Peyer's patch (tissue), 4 donors: Measurements from ENCODE around the gene BIN2. TPM values are rescaled to one million over a fixed set of nuclear protein-coding genes. Genes with fewer than 3 reads are reported as not detected.

Experiments used
- DNase-seq, 3 donors: peaks; one replicate each; pipeline ENCODE4 v3.0.0-alpha.2; 2017 to 2019
- H3K27ac ChIP-seq, 4 donors: fragments of 200-600 bp; sonication (generic); one replicate each; pipeline ENCODE4 v1.5.1; 2016 to 2019
- H3K27me3 ChIP-seq, 2 donors: fragments of 200-600 bp; sonication (generic); one replicate each; pipeline ENCODE4 v1.5.1; 2019
- H3K36me3 ChIP-seq, 3 donors: fragments of 200-600 bp; sonication (generic); one replicate each; pipeline ENCODE4 v1.5.1; 2016 to 2019
- H3K4me1 ChIP-seq, 4 donors: fragments of 200-600 bp; sonication (generic); one replicate each; pipeline ENCODE4 v1.5.1; 2016 to 2019
- H3K4me3 ChIP-seq, 4 donors: fragments of 200-600 bp; sonication (generic); 1 replicate in 3 of 4; 2 replicates in 1 of 4; pipeline ENCODE4 v1.5.1; 2016 to 2019; ENCODE audit warnings: mild to moderate bottlenecking in 1 of 4
- H3K9me3 ChIP-seq, 4 donors: fragments of 200-600 bp; sonication (generic); one replicate each; pipeline ENCODE4 v1.5.1; 2016 to 2019; ENCODE audit warnings: mild to moderate bottlenecking in 1 of 4
- CTCF ChIP-seq, 6 experiments: fragments of 450-650 bp in 4 of 6; fragments of 200-600 bp in 2 of 6; sonication (generic) in 1 of 6; IDR thresholded peaks; one replicate each; pipeline ENCODE4 v1.5.1; 2017 to 2019; ENCODE audit warnings: antibody characterized with exemption in 6 of 6, mild to moderate bottlenecking in 3 of 6, moderate library complexity in 1 of 6
- POLR2A ChIP-seq, 2 donors: fragments of 450-650 bp; IDR thresholded peaks; one replicate each; pipeline ENCODE4 v1.5.1; 2017; ENCODE audit warnings: antibody characterized with exemption in 2 of 2, mild to moderate bottlenecking in 2 of 2, moderate library complexity in 2 of 2
- total RNA-seq, 4 donors: library from RNA; depleted of rRNA; stranded (reverse); fragments of >200 nt; gene quantifications; one replicate each; pipeline ENCODE4 v1.1.0, GENCODE V29; 2016

The BIN2 gene
- total RNA-seq, 4 donors from 2014 or later: 2.3 to 38.0 (median 5.6) TPM

- Histone ChIP-seq H3K27me3 (no peaks in the 10 kb centered on the region), H3K4me3 (no peak overlapping the region), H3K36me3 (no peaks in the 10 kb centered on the region), H3K27ac (no peak overlapping the region), H3K9me3 (no peaks in the 10 kb centered on the region), H3K4me1 (peaks cover 0 to under 1% (median 0%) of the 10 kb centered on the region in 4 donors)
- TF ChIP-seq POLR2A (IDR thresholded peaks at IDR 0.05) (no peak), CTCF (IDR thresholded peaks at IDR 0.05) (no peak)
- no peak for DNase-seq
Observed at GRCh38 chr12:51334764-51335163, 10.8 kb upstream of the BIN2 start.

- H3K4me1 ChIP-seq: peaks cover 0 to 6% (median 0%) of the 10 kb centered on the region in 4 donors
- H3K36me3 ChIP-seq: no peaks in the 10 kb centered on the region
- H3K9me3 ChIP-seq: no peaks in the 10 kb centered on the region
- TF ChIP-seq POLR2A (IDR thresholded peaks at IDR 0.05) (no peak), CTCF (IDR thresholded peaks at IDR 0.05) (no peak)
- H3K4me3 ChIP-seq: no peak overlapping the region
- no peaks in the 10 kb centered on the region for H3K27me3 ChIP-seq
- no peak overlapping the region for H3K27ac ChIP-seq
- no peak for DNase-seq
Observed at GRCh38 chr12:51333536-51333935, 9.6 kb upstream of the BIN2 start.

DNA sequence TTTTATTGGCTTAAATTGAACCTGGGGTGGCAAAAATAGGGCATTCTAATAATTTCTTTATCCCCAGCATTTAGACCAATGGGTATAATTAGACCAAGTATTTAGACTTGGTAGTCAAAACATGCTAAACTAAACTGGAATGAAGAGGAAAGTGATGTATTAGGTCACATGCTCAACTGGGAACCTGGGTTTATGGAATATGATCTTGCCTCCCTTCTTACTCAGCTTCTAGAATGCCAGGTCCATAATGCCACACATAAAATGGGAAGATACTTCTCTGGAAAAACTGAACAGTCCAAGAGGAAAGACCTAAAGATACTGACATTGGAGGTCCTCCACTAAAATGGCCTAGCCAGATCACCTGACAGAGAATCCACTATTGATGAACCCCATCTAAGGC is 6.2 kb upstream of the BIN2 start:
- H3K27ac ChIP-seq: no peak overlapping the region
- peaks cover 0 to 8% (median 7%) of the 10 kb centered on the region in 4 donors for H3K4me1 ChIP-seq
- no peak overlapping the region for H3K4me3 ChIP-seq
- H3K9me3 ChIP-seq: no peaks in the 10 kb centered on the region
- no peaks in the 10 kb centered on the region for H3K36me3 ChIP-seq
- no peaks in the 10 kb centered on the region for H3K27me3 ChIP-seq
- TF ChIP-seq CTCF (IDR thresholded peaks at IDR 0.05): no peak
- TF ChIP-seq POLR2A (IDR thresholded peaks at IDR 0.05): no peak
- no peak for DNase-seq

DNA sequence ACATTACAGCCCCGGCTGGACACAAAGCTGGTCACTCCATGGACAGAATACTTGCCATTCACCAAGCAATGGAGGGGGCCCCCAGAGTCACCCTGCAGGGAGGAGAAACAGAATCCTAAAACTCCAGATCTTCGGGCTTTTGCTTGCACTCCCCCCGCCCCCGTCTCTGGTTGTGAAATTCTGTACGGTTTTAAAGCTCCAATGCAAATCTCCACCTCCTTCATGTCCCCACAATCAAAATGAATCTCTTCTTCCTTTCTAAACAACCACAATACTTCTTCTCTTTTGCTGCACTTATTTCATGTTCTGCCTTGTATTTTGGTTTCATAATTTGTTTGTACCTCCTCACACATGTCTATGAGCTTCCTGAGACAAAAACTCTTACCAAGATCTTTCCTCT is 5.8 kb upstream of the BIN2 start:
- Histone ChIP-seq H3K4me3 (no peak overlapping the region), H3K27me3 (no peaks in the 10 kb centered on the region), H3K4me1 (peaks cover 0 to 8% (median 7%) of the 10 kb centered on the region in 4 donors), H3K9me3 (no peaks in the 10 kb centered on the region), H3K27ac (peak overlapping the region in 2 of 4 donors; percentile 5 to 27), H3K36me3 (no peaks in the 10 kb centered on the region)
- TF ChIP-seq CTCF (IDR thresholded peaks at IDR 0.05) (no peak), POLR2A (IDR thresholded peaks at IDR 0.05) (no peak)
- no peak for DNase-seq

DNA sequence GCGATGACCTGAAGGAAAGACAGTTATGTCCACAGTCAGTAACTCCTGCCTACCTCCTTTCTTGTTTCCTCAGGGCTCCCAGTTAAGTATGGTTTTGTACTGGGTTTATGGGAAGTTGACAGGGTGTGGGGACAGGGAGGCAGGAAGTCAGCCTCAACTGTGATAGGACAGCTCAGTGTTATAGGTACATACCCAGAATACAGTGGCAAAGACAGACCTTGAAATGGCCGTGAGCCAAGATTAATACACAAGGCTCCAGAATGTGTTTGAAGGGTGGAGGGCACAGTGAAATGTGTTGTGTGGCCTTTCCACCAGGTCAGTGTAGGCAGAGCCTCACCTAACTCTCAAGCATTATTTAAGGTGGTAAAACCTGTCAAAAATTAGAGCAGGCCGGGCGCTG is 4.6 kb upstream of the BIN2 start:
- Histone ChIP-seq H3K9me3 (no peaks in the 10 kb centered on the region), H3K4me3 (no peak overlapping the region), H3K4me1 (peaks cover 0 to 15% (median 8%) of the 10 kb centered on the region in 4 donors), H3K27me3 (no peaks in the 10 kb centered on the region), H3K27ac (peak overlapping the region in 1 of 4 donors; percentile 27), H3K36me3 (no peaks in the 10 kb centered on the region)
- TF ChIP-seq CTCF (IDR thresholded peaks at IDR 0.05): no peak
- TF ChIP-seq POLR2A (IDR thresholded peaks at IDR 0.05): no peak
- no peak for DNase-seq
